Measurements from ENCODE around the gene FAF1.

The FAF1 gene

GRCh38 chr1:50611675-50612074 lies 348.4 kb downstream of the FAF1 start:
- no peak for DNase-seq

DNA sequence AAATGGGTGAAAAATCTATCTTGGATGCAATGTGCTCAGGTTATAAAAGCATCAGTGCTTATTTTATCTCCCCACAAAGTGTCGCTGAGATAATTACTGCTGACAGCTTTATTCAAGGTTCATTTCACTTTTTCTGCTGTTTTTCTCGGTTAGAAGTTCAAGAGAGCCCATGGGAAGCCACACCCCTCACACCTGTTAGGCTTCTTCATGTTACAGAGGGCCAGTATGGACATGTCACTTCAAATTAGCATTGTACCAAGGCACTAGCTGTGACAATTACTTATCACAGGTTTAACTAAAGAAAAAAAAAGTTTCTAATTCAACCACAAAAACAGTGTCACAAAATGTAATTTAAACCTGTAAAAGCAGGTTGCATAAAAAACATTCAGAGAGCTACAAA lies 349.5 kb downstream of the FAF1 start:
- no peak for DNase-seq

DNA sequence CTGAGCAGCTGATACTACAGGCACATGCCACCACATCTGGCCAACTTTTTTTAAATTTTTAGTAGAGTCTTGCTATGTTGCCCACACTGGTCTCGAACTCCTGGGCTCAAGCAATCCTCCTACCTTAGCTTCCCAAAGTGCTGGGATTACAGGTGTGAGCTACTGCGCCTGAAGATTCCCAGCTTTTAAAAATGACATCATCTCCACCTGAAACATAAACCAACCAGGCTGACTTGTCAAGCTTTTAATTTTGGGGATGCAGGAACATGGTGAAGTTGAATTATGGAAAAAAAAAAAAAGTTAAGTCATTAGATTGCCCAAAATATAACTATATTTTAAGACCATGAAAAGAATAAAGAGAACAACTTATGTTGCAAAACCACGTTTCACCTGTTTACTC lies 350.6 kb downstream of the FAF1 start:
- no peak for DNase-seq

- DNase-seq, result no peak
Measured at GRCh38 chr1:50605186-50605875, 354.7 kb downstream of the FAF1 start.

GRCh38 chr1:50604580-50604979 lies 355.5 kb downstream of the FAF1 start:
- no peak for DNase-seq

- no peak for DNase-seq
Measured at GRCh38 chr1:50603274-50604271, 356.5 kb downstream of the FAF1 start.

- DNase-seq, result no peak
Measured at GRCh38 chr1:50599546-50599945, 360.5 kb downstream of the FAF1 start.

- DNase-seq, result no peak
Measured at GRCh38 chr1:50595874-50596273, 364.2 kb downstream of the FAF1 start.

GRCh38 chr1:50593515-50593914 lies 366.6 kb downstream of the FAF1 start:
- no peak for DNase-seq

GRCh38 chr1:50591598-50591997 lies 368.5 kb downstream of the FAF1 start:
- no peak for DNase-seq

GRCh38 chr1:50582346-50582745 lies 377.7 kb downstream of the FAF1 start:
- no peak for DNase-seq

GRCh38 chr1:50570066-50570468 lies 390.0 kb downstream of the FAF1 start:
- no peak for DNase-seq

DNA sequence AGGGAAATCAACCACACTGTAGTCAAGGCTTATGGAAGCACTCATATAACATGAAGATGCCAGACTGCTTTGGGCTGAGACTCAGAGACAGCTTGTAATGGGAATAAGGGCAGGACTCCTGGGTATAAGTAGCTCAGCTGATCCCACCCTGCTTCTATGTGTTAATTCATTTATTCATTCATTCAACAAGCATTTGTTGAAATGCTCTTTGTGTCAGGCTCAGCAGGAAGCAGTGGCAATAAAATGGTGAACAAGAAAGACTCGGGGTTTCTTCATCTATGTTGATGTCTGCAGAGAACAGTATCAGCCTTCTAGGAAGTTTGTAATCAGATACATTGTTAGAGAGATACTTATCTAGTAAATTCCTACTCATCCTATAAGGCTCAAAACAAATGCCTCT lies 391.3 kb downstream of the FAF1 start:
- no peak for DNase-seq

DNA sequence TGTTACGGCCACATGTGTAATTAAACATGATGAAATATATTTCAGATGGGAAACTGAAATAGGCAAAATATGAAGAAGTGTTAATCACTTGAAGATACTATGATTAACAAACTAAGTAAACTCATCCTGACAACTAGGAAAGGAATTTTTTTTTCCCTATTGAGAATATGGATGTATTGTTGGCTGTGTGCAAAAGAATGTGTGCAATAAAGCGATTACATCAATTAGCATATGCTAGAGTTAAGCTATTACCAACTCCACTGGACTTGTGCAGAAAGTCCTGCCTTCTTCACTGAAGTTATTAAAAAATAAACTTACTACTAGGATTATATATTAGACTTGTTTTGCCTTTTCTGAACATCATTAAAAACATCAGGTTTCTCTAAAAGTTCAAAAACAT lies 393.7 kb downstream of the FAF1 start:
- DNase-seq, result no peak

DNA sequence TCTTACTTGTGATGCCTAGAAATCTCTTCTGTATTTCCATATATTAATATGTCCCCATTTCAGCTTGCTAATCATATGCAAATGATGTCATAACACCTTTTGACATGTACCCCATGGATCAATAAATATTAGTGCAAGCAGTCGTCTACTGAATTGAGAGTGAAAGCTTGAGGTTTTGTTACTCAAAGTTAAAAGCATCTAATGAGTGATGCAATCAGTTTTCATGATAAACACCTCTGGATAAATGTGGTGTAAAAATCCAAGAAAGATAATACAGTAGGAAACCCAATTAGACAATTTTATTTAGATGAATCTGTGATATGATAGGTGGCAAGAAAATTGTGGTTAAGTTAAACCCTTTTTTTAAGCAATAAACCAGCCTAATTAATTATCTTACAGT lies 395.6 kb downstream of the FAF1 start:
- no peak for DNase-seq

DNA sequence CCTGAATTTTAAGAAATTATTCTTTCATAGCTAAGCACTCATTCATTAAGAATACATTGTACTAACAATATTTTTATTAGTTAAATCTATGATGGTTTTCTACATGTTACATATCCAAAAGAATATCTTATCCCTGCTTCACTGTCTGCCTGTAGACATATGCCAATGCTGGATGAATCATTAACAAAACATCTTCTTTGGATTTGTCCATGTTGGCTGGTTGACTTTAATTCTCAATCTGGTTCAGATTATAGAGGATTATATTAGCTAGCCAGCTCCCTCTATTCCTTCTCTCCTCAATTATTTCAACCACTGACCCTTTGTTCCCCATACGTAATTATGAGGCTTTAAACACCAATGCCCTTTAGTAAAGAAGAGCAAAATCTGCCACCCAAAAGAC lies 398.0 kb downstream of the FAF1 start:
- DNase-seq, result no peak

DNA sequence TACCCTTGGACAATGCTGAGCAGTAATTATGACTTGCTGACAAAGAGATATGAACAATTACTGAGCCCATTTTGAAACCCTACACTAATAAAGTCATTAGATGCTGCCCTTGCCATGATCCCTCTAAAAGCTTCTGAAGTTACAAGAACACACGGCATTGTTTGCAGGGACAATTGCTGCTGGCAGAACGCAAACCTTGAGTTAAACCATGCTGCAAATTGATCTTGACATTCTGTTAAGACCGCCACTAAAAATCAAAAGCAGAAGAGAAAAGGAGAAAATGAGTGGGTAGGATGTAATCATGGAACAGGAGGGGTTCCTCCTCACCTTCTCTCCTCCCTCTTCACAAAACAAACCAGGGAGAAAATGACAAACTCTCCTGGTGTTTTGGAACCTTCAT lies 400.6 kb downstream of the FAF1 start:
- no peak for DNase-seq

GRCh38 chr1:50553921-50554320 lies 406.1 kb downstream of the FAF1 start:
- DNase-seq, result no peak

DNA sequence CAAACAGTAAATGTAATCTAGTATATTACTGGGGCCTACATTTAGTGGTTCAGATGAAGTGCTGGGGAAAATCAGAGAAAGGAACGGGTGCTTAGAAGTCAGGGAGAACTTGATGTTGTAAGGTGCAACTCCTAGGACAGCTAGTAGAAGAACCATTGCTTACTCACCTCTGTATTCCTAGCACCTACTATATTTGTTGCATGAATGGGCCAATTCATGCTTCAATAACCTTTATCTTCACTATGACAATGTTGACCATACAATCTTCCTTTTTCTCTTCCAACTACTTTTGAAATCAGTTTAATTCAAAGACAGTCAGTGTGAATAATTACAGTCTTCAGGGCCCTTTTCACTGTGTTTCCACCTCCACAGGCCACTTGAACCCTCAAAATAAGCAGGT lies 411.8 kb downstream of the FAF1 start:
- DNase-seq, result no peak

DNA sequence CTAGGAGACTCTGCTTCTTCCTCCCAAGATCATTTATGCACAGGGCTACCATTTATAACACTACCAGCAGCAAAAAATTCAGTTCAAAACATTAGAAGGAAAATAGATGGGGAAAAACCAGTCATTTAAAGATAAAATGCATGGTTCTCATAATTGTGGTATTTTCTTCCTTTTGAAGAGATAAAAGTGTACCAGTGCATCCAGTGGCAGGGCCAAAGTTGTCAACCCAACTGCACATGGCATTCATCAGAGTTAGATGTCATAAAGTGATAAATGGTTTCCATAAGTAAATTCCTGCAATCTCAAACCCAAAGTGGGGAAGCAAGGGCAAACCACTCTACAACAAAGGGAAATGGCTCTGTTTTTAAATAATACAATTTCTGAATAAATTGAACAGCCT lies 417.7 kb downstream of the FAF1 start:
- DNase-seq, result no peak

GRCh38 chr1:50538476-50538875 lies 421.6 kb downstream of the FAF1 start:
- no peak for DNase-seq

- no peak for DNase-seq
Measured at GRCh38 chr1:50531601-50532000, 428.5 kb downstream of the FAF1 start.

DNA sequence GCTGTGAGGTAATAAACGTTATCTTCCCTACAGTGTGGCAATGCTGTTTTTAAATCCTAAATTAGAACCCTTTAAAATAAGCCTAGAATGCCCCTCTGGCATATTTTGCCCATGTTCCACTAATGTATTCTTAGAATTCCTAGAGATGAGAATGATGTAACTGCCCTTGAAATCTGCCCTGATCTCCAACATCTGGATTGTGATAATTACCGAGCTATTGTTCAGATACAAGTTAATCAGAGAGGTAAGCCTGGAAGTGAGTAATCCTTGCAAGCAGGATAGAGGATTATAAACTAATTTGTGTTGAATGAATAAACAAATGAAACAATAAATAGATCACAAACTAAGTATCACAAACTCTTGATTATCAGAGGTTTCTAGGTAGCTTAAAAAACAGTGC lies 429.0 kb downstream of the FAF1 start:
- no peak for DNase-seq

DNA sequence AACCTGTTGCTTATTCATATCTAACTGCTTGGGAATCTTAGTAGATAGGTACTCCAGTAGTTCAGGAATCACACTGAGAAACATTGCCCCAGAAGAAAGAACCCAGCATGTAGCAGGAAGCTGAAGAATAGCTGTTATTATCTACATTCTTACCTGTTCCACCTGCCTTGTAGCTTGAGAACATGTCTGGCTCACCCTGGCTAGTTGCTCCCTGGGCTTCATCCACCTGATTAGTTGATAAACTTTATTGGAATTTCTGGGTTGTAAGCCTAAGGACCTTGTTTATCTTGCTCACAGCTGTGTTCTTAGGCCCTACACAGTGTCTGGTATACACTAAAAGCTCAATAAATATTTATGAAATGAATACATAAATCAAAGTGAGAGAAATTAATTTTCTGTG lies 430.6 kb downstream of the FAF1 start:
- no peak for DNase-seq
